ENCODE data around the gene TH.

The TH gene

GRCh38 chr11:2171591-2172003 lies at the start of gene TH:
Gene TH (minus strand): TSS chr11:2171815. CDS start chr11:2171786, 29 bp downstream.
- no peak for DNase-seq (ENCODE audit: low read depth in 2 of 2, low spot score in 1 of 2)

GRCh38 chr11:2221024-2221423 lies 49.4 kb upstream of the TH start:
- no peak for DNase-seq (ENCODE audit: low read depth in 2 of 2, low spot score in 1 of 2)

- no peak for DNase-seq (ENCODE audit: low read depth in 2 of 2, low spot score in 1 of 2)
Observed at GRCh38 chr11:2220173-2220771, 48.7 kb upstream of the TH start.

GRCh38 chr11:2219318-2220017 lies 47.9 kb upstream of the TH start:
- no peak for DNase-seq (ENCODE audit: low read depth in 2 of 2, low spot score in 1 of 2)

DNA sequence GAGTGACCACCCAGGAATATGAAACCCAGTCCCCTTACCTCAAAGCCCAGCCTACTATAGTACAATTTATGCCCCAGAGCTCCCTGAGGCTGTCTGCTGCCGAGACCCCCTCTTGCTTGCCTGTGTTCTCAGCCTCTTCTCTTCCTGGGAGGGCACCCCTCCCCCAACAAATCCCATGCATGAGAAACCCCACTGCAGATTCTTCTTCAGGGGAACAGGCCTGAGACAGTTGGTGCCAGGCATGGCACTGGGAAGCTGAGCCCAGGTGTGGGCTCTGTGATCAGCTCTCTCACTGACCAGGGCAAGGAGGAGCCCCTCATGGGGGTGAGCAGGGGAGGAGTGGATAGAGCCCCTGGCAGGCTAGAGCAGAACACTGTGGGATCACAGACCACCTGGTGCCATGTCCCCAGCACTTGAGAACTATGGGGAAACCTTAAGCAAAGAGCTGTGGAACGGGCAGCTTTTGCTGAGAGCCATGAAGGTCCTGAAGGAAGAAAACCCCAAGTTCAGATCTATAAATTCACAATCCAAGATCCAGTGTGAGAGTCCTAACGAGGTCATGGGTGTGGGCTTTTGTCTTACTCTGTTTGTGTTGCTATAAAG lies 46.5 kb upstream of the TH start:
- DNase-seq (ENCODE audit: low read depth in 2 of 2, low spot score in 1 of 2) = no peak

- DNase-seq (ENCODE audit: low read depth in 2 of 2, low spot score in 1 of 2) = no peak
Observed at GRCh38 chr11:2217211-2218030, 45.8 kb upstream of the TH start.

GRCh38 chr11:2216400-2217064 lies 44.9 kb upstream of the TH start:
- no peak for DNase-seq (ENCODE audit: low read depth in 2 of 2, low spot score in 1 of 2)

- DNase-seq (ENCODE audit: low read depth in 2 of 2, low spot score in 1 of 2) = no peak
Observed at GRCh38 chr11:2215561-2216399, 44.2 kb upstream of the TH start.

DNA sequence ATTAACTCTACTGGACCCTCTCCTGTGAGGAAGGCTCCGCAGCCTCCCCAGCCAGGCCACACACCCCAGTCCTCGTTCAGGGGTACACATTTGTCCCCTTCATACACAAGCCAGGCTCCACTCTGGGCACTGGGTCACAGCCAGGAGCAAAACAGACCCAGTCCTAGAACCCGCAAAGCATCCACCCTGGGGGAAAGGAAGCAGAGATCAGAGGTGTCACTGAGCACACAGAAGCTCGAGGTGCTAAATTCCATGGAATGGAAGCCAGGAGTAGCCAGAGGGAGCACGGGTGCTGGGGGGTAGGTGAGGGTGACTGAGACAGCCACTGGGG lies 43.6 kb upstream of the TH start:
- no peak for DNase-seq (ENCODE audit: low read depth in 2 of 2, low spot score in 1 of 2)

DNA sequence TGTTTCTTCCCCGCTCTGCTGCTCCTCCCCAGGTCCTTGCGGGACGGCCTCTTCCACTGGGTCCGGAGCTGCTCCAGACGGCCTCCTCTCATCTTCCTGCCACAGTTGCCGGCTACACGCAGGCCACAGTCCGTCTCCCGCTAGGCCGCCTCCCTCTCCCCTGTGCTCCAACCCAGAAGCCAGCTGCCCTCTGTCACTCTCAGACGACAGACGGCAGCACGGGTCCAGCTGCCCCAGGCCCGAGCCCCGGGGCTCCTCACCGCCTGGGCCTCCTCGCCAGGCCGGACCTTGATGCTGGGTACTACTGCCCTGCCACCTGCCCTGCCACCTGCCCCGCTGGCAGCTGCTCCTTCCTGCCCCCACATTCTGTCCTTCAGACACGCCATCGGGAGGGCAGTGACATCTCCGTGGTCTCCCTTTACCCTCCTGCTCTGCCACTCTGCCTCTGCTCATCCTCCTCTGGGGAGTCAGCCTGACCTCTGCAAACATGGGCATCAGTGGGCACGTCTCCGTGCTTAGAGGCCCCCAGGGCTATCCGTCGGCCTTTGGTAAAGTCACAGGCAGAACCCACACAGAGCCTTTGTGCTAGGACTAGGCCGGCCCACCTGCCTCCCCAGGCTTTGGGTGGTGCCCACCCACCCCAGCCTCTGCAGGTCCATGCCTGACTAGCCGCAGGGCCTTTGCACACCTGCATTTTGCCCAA lies 43.1 kb upstream of the TH start:
- no peak for DNase-seq (ENCODE audit: low read depth in 2 of 2, low spot score in 1 of 2)

DNA sequence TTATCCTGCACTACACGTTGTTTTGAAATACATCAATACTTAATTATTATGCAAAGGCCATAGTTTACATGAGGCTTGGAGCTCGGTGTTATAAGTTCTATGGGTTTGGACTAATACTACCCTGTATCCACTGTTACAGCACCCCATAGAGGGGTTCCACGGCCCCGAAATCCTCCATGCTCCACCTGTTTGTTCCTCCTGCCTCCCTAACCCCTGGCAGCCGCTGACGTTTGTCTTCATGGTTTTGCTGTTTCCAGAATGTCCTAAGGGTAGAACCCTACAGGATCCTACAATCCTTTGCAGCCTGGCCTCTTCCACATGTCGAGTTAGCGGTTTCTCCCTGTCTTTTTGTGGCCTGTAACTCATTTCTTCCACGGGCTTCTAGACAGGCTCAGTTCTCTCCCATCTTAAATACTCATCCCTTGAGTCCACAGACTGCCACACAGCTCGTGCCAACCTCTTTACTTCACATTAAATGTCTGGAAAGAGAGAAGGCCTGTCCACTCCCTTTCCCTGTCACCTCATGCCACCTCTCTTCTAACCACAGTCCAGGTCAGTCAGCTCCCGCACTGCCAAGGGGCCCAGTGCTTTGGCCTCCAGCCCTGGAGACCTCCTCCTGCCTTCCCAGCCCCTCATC lies 42.4 kb upstream of the TH start:
- no peak for DNase-seq (ENCODE audit: low read depth in 2 of 2, low spot score in 1 of 2)

- DNase-seq (ENCODE audit: low read depth in 2 of 2, low spot score in 1 of 2) = peak in 1 of 2 donors; percentile 29
Observed at GRCh38 chr11:2213384-2213842, 41.8 kb upstream of the TH start.

DNA sequence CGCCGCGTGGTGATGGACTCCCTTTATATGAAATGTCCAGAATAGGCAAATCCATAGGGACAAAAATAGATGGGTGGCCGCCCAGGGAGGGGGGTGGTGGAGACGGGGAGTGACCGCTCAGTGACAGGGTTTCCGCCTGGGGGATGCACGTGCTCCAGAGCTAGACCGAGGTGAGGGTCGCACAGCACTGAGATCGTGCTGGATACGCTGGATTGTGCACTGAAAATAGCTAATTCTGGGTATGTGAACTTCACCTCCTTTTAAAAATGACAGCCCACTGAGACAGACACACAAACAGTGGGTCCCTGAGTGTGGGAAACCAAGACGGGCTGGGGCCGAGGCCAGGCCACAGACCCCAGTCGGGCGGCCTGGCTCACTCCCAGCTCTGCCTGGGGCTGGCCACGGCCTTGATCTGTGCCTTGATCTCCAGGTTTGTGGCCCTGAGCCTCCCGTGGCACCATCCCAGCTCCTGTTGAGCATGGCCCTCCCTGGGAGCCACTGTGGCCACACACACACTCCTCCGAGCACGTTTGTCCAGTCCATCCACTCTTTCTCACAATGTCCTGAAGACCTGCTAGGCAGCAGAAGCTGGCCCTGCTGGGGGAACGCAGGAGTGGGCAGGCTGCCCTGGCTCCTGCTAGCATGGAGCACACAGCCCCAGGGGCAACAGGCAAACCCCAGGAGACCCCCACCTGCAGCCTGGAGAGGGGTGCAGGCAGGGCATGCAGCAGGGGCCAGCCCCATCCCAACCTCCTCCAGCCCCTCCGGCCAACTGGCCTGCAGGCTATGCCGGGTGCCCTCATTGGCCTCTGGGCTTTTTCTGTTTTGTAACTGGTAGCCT lies 41.0 kb upstream of the TH start:
- no peak for DNase-seq (ENCODE audit: low read depth in 2 of 2, low spot score in 1 of 2)

- no peak for DNase-seq (ENCODE audit: low read depth in 2 of 2, low spot score in 1 of 2)
Observed at GRCh38 chr11:2211113-2211971, 39.7 kb upstream of the TH start.

GRCh38 chr11:2210366-2211112 lies 38.9 kb upstream of the TH start:
- DNase-seq (ENCODE audit: low read depth in 2 of 2, low spot score in 1 of 2) = no peak

DNA sequence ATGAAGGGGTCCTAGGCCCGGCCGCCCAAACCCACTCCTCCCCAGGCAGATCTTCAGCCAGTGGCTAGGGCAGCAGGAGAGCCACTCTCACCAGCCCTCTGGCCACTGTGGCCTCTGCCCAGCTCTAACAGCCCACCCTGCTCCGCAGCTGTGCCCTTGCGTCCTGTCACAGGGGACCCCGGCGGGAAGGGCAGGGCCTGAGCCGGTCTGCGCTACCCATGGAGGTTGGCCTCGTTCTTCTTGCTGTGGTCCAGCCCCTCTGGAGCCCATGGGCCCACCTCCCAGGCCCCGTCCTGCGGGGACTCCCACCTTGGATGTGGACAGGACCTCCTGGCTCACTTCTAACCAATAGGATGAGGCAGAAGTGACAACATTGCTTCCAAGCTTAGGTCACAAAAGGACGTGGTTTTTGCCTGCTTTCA lies 38.3 kb upstream of the TH start:
- DNase-seq (ENCODE audit: low read depth in 2 of 2, low spot score in 1 of 2) = no peak

DNA sequence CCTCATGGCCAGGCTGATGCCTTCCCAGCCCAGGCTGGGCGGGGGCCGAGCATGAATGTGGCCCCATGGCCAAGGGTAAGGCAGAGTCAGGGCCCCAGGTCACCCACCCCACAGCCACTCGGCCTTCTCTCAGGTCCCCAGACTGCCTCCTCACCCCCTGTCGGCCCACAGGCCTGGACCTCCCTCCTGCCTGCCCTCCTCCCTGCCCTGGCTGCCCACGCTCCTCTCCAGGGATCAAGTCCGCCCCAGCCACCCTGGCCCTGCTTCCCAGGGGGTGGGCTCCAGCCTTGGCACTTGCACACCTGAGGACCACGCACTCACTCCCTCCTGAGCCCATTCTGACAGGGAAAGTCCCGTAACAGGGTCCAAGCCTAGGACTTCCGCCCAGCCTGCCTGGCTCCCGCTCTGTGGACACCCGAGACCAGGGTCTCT lies 37.8 kb upstream of the TH start:
- no peak for DNase-seq (ENCODE audit: low read depth in 2 of 2, low spot score in 1 of 2)

All from stimulated activated CD8-positive, alpha-beta memory T cell treated with anti-CD3 and anti-CD28 coated beads, Interleukin-4, amount 100 ng/mL, for 4 hours (primary cell).